ENCODE data around the gene HS6ST2.

The HS6ST2 gene

GRCh38 chrX:132676561-132677186 lies 281.8 kb downstream of the HS6ST2 start:
- DNase-seq (ENCODE audit: low read depth in 2 of 2) = no peak

GRCh38 chrX:132676102-132676501 lies 282.3 kb downstream of the HS6ST2 start:
- no peak for DNase-seq (ENCODE audit: low read depth in 2 of 2)

- no peak for DNase-seq (ENCODE audit: low read depth in 2 of 2)
Measured at GRCh38 chrX:132673331-132673730, 285.1 kb downstream of the HS6ST2 start.

GRCh38 chrX:132671229-132671641 lies 287.2 kb downstream of the HS6ST2 start:
- no peak for DNase-seq (ENCODE audit: low read depth in 2 of 2)

- no peak for DNase-seq (ENCODE audit: low read depth in 2 of 2)
Measured at GRCh38 chrX:132669142-132669541, 289.3 kb downstream of the HS6ST2 start.

- DNase-seq (ENCODE audit: low read depth in 2 of 2) = no peak
Measured at GRCh38 chrX:132668178-132668577, 290.3 kb downstream of the HS6ST2 start.

- no peak for DNase-seq (ENCODE audit: low read depth in 2 of 2)
Measured at GRCh38 chrX:132665676-132666075, 292.8 kb downstream of the HS6ST2 start.

GRCh38 chrX:132664273-132664672 lies 294.2 kb downstream of the HS6ST2 start:
- DNase-seq (ENCODE audit: low read depth in 2 of 2) = no peak

GRCh38 chrX:132662844-132663243 lies 295.6 kb downstream of the HS6ST2 start:
- no peak for DNase-seq (ENCODE audit: low read depth in 2 of 2)

GRCh38 chrX:132657876-132658275 lies 300.6 kb downstream of the HS6ST2 start:
- DNase-seq (ENCODE audit: low read depth in 2 of 2) = no peak

- DNase-seq (ENCODE audit: low read depth in 2 of 2) = no peak
Measured at GRCh38 chrX:132652871-132653270, 305.6 kb downstream of the HS6ST2 start.

- peak; percentile 62 to 71 for DNase-seq (ENCODE audit: low read depth in 2 of 2)
Measured at GRCh38 chrX:132651421-132652086, 306.9 kb downstream of the HS6ST2 start.

GRCh38 chrX:132648895-132649294 lies 309.5 kb downstream of the HS6ST2 start:
- DNase-seq (ENCODE audit: low read depth in 2 of 2) = peak; percentile 64 to 68

GRCh38 chrX:132639446-132639845 lies 319.0 kb downstream of the HS6ST2 start:
- no peak for DNase-seq (ENCODE audit: low read depth in 2 of 2)

GRCh38 chrX:132638313-132638712 lies 320.1 kb downstream of the HS6ST2 start:
- DNase-seq (ENCODE audit: low read depth in 2 of 2) = no peak

- no peak for DNase-seq (ENCODE audit: low read depth in 2 of 2)
Measured at GRCh38 chrX:132636080-132636479, 322.3 kb downstream of the HS6ST2 start.

- no peak for DNase-seq (ENCODE audit: low read depth in 2 of 2)
Measured at GRCh38 chrX:132634521-132634920, 323.9 kb downstream of the HS6ST2 start.

GRCh38 chrX:132631579-132632232 lies 326.7 kb downstream of the HS6ST2 start:
- no peak for DNase-seq (ENCODE audit: low read depth in 2 of 2)

- no peak for DNase-seq (ENCODE audit: low read depth in 2 of 2)
Measured at GRCh38 chrX:132624466-132624865, 334.0 kb downstream of the HS6ST2 start.

- no peak for DNase-seq (ENCODE audit: low read depth in 2 of 2)
Measured at GRCh38 chrX:132623942-132624341, 334.5 kb downstream of the HS6ST2 start.

GRCh38 chrX:132623300-132623699 lies 335.1 kb downstream of the HS6ST2 start:
- DNase-seq (ENCODE audit: low read depth in 2 of 2) = no peak

- no peak for DNase-seq (ENCODE audit: low read depth in 2 of 2)
Measured at GRCh38 chrX:132622130-132622529, 336.3 kb downstream of the HS6ST2 start.

- no peak for DNase-seq (ENCODE audit: low read depth in 2 of 2)
Measured at GRCh38 chrX:132618810-132619209, 339.6 kb downstream of the HS6ST2 start.
